ENCODE data around the gene ILKAP.

Gene ILKAP

GRCh38 chr2:238180554-238180953 is 22.9 kb downstream of the ILKAP start:
- no peak for DNase-seq (ENCODE audit: low read depth)
- in situ Hi-C loops (cut with HindIII; ENCODE audit: low sequenced_read_pairs): no loop called here

GRCh38 chr2:238176613-238177012 is 26.9 kb downstream of the ILKAP start:
- H3K4me3 ChIP-seq (ENCODE audit: low read depth, low read length): no peak overlapping the region
- no peak for DNase-seq (ENCODE audit: low read depth)
- in situ Hi-C loops (cut with HindIII; ENCODE audit: low sequenced_read_pairs): no loop called here
- TF ChIP-seq CTCF (IDR thresholded peaks at IDR 0.05; ENCODE audit: low read depth, low read length, missing control alignments): no peak

More at GRCh38 chr2:238180554-238180953, 22.9 kb downstream of the ILKAP start:
- no peak for TF ChIP-seq CTCF (IDR thresholded peaks at IDR 0.05; ENCODE audit: low read depth, low read length, missing control alignments)
- no peak overlapping the region for H3K4me3 ChIP-seq (ENCODE audit: low read depth, low read length)

- DNase-seq (ENCODE audit: low read depth): no peak
- no peak overlapping the region for H3K4me3 ChIP-seq (ENCODE audit: low read depth, low read length)
- in situ Hi-C loops (cut with HindIII; ENCODE audit: low sequenced_read_pairs): no loop called here
- TF ChIP-seq CTCF (IDR thresholded peaks at IDR 0.05; ENCODE audit: low read depth, low read length, missing control alignments): no peak
Measured at GRCh38 chr2:238174701-238175100, 28.8 kb downstream of the ILKAP start.

- no peak overlapping the region for H3K4me3 ChIP-seq (ENCODE audit: low read depth, low read length)
- no peak for DNase-seq (ENCODE audit: low read depth)
- TF ChIP-seq CTCF (IDR thresholded peaks at IDR 0.05; ENCODE audit: low read depth, low read length, missing control alignments): no peak
- in situ Hi-C loops (cut with HindIII; ENCODE audit: low sequenced_read_pairs): no loop called here
Measured at GRCh38 chr2:238174291-238174690, 29.2 kb downstream of the ILKAP start.

- DNase-seq (ENCODE audit: low read depth): no peak
- in situ Hi-C loops (cut with HindIII; ENCODE audit: low sequenced_read_pairs): no loop called here
- TF ChIP-seq CTCF (IDR thresholded peaks at IDR 0.05; ENCODE audit: low read depth, low read length, missing control alignments): no peak
- no peak overlapping the region for H3K4me3 ChIP-seq (ENCODE audit: low read depth, low read length)
Measured at GRCh38 chr2:238173692-238174091, 29.8 kb downstream of the ILKAP start.

GRCh38 chr2:238172439-238172838 is 31.1 kb downstream of the ILKAP start:
- no peak for DNase-seq (ENCODE audit: low read depth)
- in situ Hi-C loops (cut with HindIII; ENCODE audit: low sequenced_read_pairs): no loop called here
- no peak overlapping the region for H3K4me3 ChIP-seq (ENCODE audit: low read depth, low read length)
- TF ChIP-seq CTCF (IDR thresholded peaks at IDR 0.05; ENCODE audit: low read depth, low read length, missing control alignments): no peak
